H7 (cell line): ENCODE data around the gene PKD1L1. TPM values are rescaled to one million over a fixed set of nuclear protein-coding genes. Genes with fewer than 3 reads are reported as not detected.

Experiments used
- DNase-seq: peaks from one replicate; pipeline ENCODE4 v3.0.0; 2012
- H3K27me3 ChIP-seq: 2 replicates; pipeline ENCODE4 v1.6.0; 2011; ENCODE audit warnings: mild to moderate bottlenecking, low read length; ENCODE audit not compliant: control insufficient read depth, insufficient read depth
- H3K36me3 ChIP-seq: replicated peaks from 2 replicates; pipeline ENCODE4 v1.5.1; 2011; ENCODE audit warnings: low read length; ENCODE audit not compliant: control insufficient read depth, insufficient read depth
- H3K4me3 ChIP-seq: 2 replicates; pipeline ENCODE4 v1.5.1; 2011; ENCODE audit warnings: low read depth, mild to moderate bottlenecking, control low read depth, low read length, moderate library complexity; ENCODE audit not compliant: insufficient read depth
- total RNA-seq: library from RNA; depleted of rRNA; stranded (reverse); fragments of >200 nt; shearing (Covaris generic); gene quantifications from 2 replicates; pipeline ENCODE4 v1.2.3, GENCODE V29; 2014

PKD1L1 gene
- total RNA-seq, 1 experiment from 2014 or later = 0.07 TPM

GRCh38 chr7:47786557-47787248, 161.6 kb downstream of the PKD1L1 start:
- Histone ChIP-seq H3K27me3 (no peaks in the 10 kb centered on the region), H3K4me3 (no peak overlapping the region), H3K36me3 (no peaks in the 10 kb centered on the region)
- no peak for DNase-seq

- H3K36me3 ChIP-seq = no peaks in the 10 kb centered on the region
- no peak for DNase-seq
- H3K4me3 ChIP-seq = no peak overlapping the region
- H3K27me3 ChIP-seq = no peaks in the 10 kb centered on the region
These were observed 162.2 kb downstream of the PKD1L1 start for GRCh38 chr7:47785923-47786556.

- Histone ChIP-seq H3K27me3 (no peaks in the 10 kb centered on the region), H3K4me3 (no peak overlapping the region), H3K36me3 (no peaks in the 10 kb centered on the region)
- no peak for DNase-seq
These were observed 164.6 kb downstream of the PKD1L1 start for GRCh38 chr7:47783456-47784223.

GRCh38 chr7:47782792-47783191, 165.5 kb downstream of the PKD1L1 start:
- no peak for DNase-seq
- Histone ChIP-seq H3K4me3 (no peak overlapping the region), H3K27me3 (no peaks in the 10 kb centered on the region), H3K36me3 (no peaks in the 10 kb centered on the region)

GRCh38 chr7:47782022-47782421, 166.2 kb downstream of the PKD1L1 start:
- Histone ChIP-seq H3K36me3 (no peaks in the 10 kb centered on the region), H3K27me3 (no peaks in the 10 kb centered on the region), H3K4me3 (no peak overlapping the region)
- no peak for DNase-seq

GRCh38 chr7:47780555-47780954, 167.7 kb downstream of the PKD1L1 start:
- H3K27me3 ChIP-seq = no peaks in the 10 kb centered on the region

GRCh38 chr7:47779341-47779771, 168.9 kb downstream of the PKD1L1 start:
- no peak overlapping the region for H3K4me3 ChIP-seq
- no peak for DNase-seq
- no peaks in the 10 kb centered on the region for H3K27me3 ChIP-seq
- H3K36me3 ChIP-seq = no peaks in the 10 kb centered on the region

More at GRCh38 chr7:47780555-47780954, 167.7 kb downstream of the PKD1L1 start:
- Histone ChIP-seq H3K36me3 (no peaks in the 10 kb centered on the region), H3K4me3 (no peak overlapping the region)
- no peak for DNase-seq

GRCh38 chr7:47778153-47778661, 170.1 kb downstream of the PKD1L1 start:
- no peaks in the 10 kb centered on the region for H3K36me3 ChIP-seq
- H3K27me3 ChIP-seq = no peaks in the 10 kb centered on the region
- no peak for DNase-seq

GRCh38 chr7:47777531-47778152, 170.6 kb downstream of the PKD1L1 start:
- no peaks in the 10 kb centered on the region for H3K36me3 ChIP-seq
- no peaks in the 10 kb centered on the region for H3K27me3 ChIP-seq
- DNase-seq = no peak
- H3K4me3 ChIP-seq = no peak overlapping the region

More at GRCh38 chr7:47778153-47778661, 170.1 kb downstream of the PKD1L1 start:
- H3K4me3 ChIP-seq = no peak overlapping the region

GRCh38 chr7:47776335-47776734, 171.9 kb downstream of the PKD1L1 start:
- H3K4me3 ChIP-seq = no peak overlapping the region
- no peaks in the 10 kb centered on the region for H3K36me3 ChIP-seq
- DNase-seq = no peak
- no peaks in the 10 kb centered on the region for H3K27me3 ChIP-seq

- Histone ChIP-seq H3K27me3 (no peaks in the 10 kb centered on the region), H3K4me3 (no peak overlapping the region), H3K36me3 (no peaks in the 10 kb centered on the region)
- no peak for DNase-seq
These were observed 173.0 kb downstream of the PKD1L1 start for GRCh38 chr7:47775238-47775637.

- Histone ChIP-seq H3K27me3 (no peaks in the 10 kb centered on the region), H3K4me3 (no peak overlapping the region), H3K36me3 (no peaks in the 10 kb centered on the region)
- no peak for DNase-seq
These were observed 175.8 kb downstream of the PKD1L1 start for GRCh38 chr7:47772492-47772891.

- Histone ChIP-seq H3K27me3 (no peaks in the 10 kb centered on the region), H3K36me3 (no peaks in the 10 kb centered on the region), H3K4me3 (no peak overlapping the region)
- no peak for DNase-seq
These were observed 176.3 kb downstream of the PKD1L1 start for GRCh38 chr7:47771990-47772360.

GRCh38 chr7:47771336-47771989, 176.8 kb downstream of the PKD1L1 start:
- H3K4me3 ChIP-seq = no peak overlapping the region
- DNase-seq = no peak
- no peaks in the 10 kb centered on the region for H3K36me3 ChIP-seq
- no peaks in the 10 kb centered on the region for H3K27me3 ChIP-seq
